Purkinje cell (primary cell): ENCODE results near the gene ZRANB1. TPM values are rescaled to one million over a fixed set of nuclear protein-coding genes. Genes with fewer than 3 reads are reported as not detected.

Experiments used
- polyA plus RNA-seq: library from polyadenylated mRNA; unstranded; fragments of >200 nt; fragmentation: Nextera tagmentation; gene quantifications from 2 replicates; pipeline ENCODE4 v1.2.1, GENCODE V29; 2014

ZRANB1 gene
- polyA plus RNA-seq, result 5.4 and 9.2 TPM in 2 replicates

GRCh38 chr10:124941823-124942222 is at the start of gene ZRANB1:
ZRANB1 (plus strand) TSS chr10:124942123; CDS start chr10:124942494, 371 bp downstream.

Other genes starting within 250 kb of the ZRANB1 start
- gene FAM53B, start 197.7 kb upstream of the ZRANB1 start, polyA plus RNA-seq, result 0.08 and 0.31 TPM in 2 replicates
- gene EEF1AKMT2, start 150.2 kb upstream of the ZRANB1 start, polyA plus RNA-seq, result 15.0 and 24.0 TPM in 2 replicates
- 13.2 and 16.2 TPM in 2 replicates for gene ABRAXAS2, start 140.3 kb upstream of the ZRANB1 start, polyA plus RNA-seq
- 7.5 and 7.8 TPM in 2 replicates for gene CTBP2, start 218.4 kb downstream of the ZRANB1 start, polyA plus RNA-seq